Measurements from ENCODE around the gene PRSS2. TPM values are rescaled to one million over a fixed set of nuclear protein-coding genes. Genes with fewer than 3 reads are reported as not detected.

The PRSS2 gene
- total RNA-seq, 1 donor from 2014 or later, result not detected

GRCh38 chr7:142806022-142806356 is 35.2 kb downstream of the PRSS2 start:
- H3K36me3 Mint-ChIP-seq (ENCODE audit: low read depth), result peaks cover 50% of the 10 kb centered on the region
- intact Hi-C loops (cut with micrococcal nuclease), result loop anchor here (5.0 to 10.0 kb wide), 4 partner anchors 436 to 1251 kb away; partner anchors contain the start of genes AGK, SSBP1 and TCAF1
- H3K27ac Mint-ChIP-seq, result peak overlapping the region; percentile 99
- no peaks in the 10 kb centered on the region for H3K9me3 Mint-ChIP-seq
- H3K4me1 Mint-ChIP-seq, result peaks cover 89% of the 10 kb centered on the region
- DNase-seq, result no peak
- peak overlapping the region; percentile 100 for H3K4me3 Mint-ChIP-seq
- no peaks in the 10 kb centered on the region for H3K27me3 Mint-ChIP-seq

GRCh38 chr7:142806957-142807356 is 36.2 kb downstream of the PRSS2 start:
- no peaks in the 10 kb centered on the region for H3K27me3 Mint-ChIP-seq
- H3K4me3 Mint-ChIP-seq, result peak overlapping the region; percentile 73
- H3K27ac Mint-ChIP-seq, result peak overlapping the region; percentile 99
- H3K9me3 Mint-ChIP-seq, result no peaks in the 10 kb centered on the region
- intact Hi-C loops (cut with micrococcal nuclease), result loop anchor here (5.0 to 10.0 kb wide), 4 partner anchors 435 to 1252 kb away; partner anchors contain the start of genes AGK, SSBP1 and TCAF1
- DNase-seq, result peak; percentile 62
- peaks cover 92% of the 10 kb centered on the region for H3K4me1 Mint-ChIP-seq
- H3K36me3 Mint-ChIP-seq (ENCODE audit: low read depth), result peaks cover 41% of the 10 kb centered on the region

GRCh38 chr7:142807855-142808460 is 37.2 kb downstream of the PRSS2 start:
- intact Hi-C loops (cut with micrococcal nuclease), result loop anchor here (1.0 to 10.0 kb wide), 12 partner anchors 18 to 1253 kb away; partner anchors contain the start of genes AGK, CASP2, EPHB6 and SSBP1
- H3K36me3 Mint-ChIP-seq (ENCODE audit: low read depth), result peaks cover 31% of the 10 kb centered on the region
- no peaks in the 10 kb centered on the region for H3K27me3 Mint-ChIP-seq
- DNase-seq, result peak; percentile 87
- H3K9me3 Mint-ChIP-seq, result no peaks in the 10 kb centered on the region
- peak overlapping the region; percentile 73 for H3K4me3 Mint-ChIP-seq
- peaks cover 93% of the 10 kb centered on the region for H3K4me1 Mint-ChIP-seq
- H3K27ac Mint-ChIP-seq, result peak overlapping the region; percentile 99

GRCh38 chr7:142808461-142808801 is 37.7 kb downstream of the PRSS2 start:
- no peaks in the 10 kb centered on the region for H3K9me3 Mint-ChIP-seq
- DNase-seq, result no peak
- H3K4me1 Mint-ChIP-seq, result peaks cover 93% of the 10 kb centered on the region
- no peaks in the 10 kb centered on the region for H3K27me3 Mint-ChIP-seq
- peak overlapping the region; percentile 99 for H3K27ac Mint-ChIP-seq
- peaks cover 26% of the 10 kb centered on the region for H3K36me3 Mint-ChIP-seq (ENCODE audit: low read depth)
- intact Hi-C loops (cut with micrococcal nuclease), result loop anchor here (1.0 to 10.0 kb wide), 12 partner anchors 18 to 1254 kb away; partner anchors contain the start of genes AGK, CASP2, EPHB6 and SSBP1
- H3K4me3 Mint-ChIP-seq, result peak overlapping the region; percentile 73

GRCh38 chr7:142808802-142809583 is 38.2 kb downstream of the PRSS2 start:
- Mint-ChIP-seq H3K27ac (peak overlapping the region; percentile 99), H3K27me3 (no peaks in the 10 kb centered on the region), H3K36me3 (ENCODE audit: low read depth) (peaks cover 20% of the 10 kb centered on the region), H3K4me1 (peaks cover 91% of the 10 kb centered on the region), H3K4me3 (peak overlapping the region; percentile 73), H3K9me3 (no peaks in the 10 kb centered on the region)
- peak; percentile 98 for DNase-seq
- intact Hi-C loops (cut with micrococcal nuclease), result loop anchor here (1.0 to 10.0 kb wide), 17 partner anchors 10 to 1254 kb away; partner anchors contain the start of genes AGK, CASP2, EPHB6 and SSBP1

- intact Hi-C loops (cut with micrococcal nuclease), result loop anchor here (1.0 to 10.0 kb wide), 18 partner anchors 10 to 1255 kb away; partner anchors contain the start of genes AGK, CASP2, EPHB6 and SSBP1
- peak; percentile 75 for DNase-seq
- H3K9me3 Mint-ChIP-seq, result no peaks in the 10 kb centered on the region
- no peaks in the 10 kb centered on the region for H3K27me3 Mint-ChIP-seq
- peak overlapping the region; percentile 73 for H3K4me3 Mint-ChIP-seq
- peaks cover 14% of the 10 kb centered on the region for H3K36me3 Mint-ChIP-seq (ENCODE audit: low read depth)
- H3K4me1 Mint-ChIP-seq, result peaks cover 88% of the 10 kb centered on the region
- H3K27ac Mint-ChIP-seq, result peak overlapping the region; percentile 99
These were observed 38.9 kb downstream of the PRSS2 start for GRCh38 chr7:142809671-142810070.

GRCh38 chr7:142811154-142811737 is 40.5 kb downstream of the PRSS2 start:
- intact Hi-C loops (cut with micrococcal nuclease), result loop anchor here (1.0 to 5.0 kb wide), 5 partner anchors 142 to 508 kb away; no protein-coding TSS in a partner anchor
- peak overlapping the region; percentile 73 for H3K4me3 Mint-ChIP-seq
- peak overlapping the region; percentile 99 for H3K27ac Mint-ChIP-seq
- peak; percentile 86 for DNase-seq
- peaks cover 6% of the 10 kb centered on the region for H3K36me3 Mint-ChIP-seq (ENCODE audit: low read depth)
- peaks cover 2% of the 10 kb centered on the region for H3K27me3 Mint-ChIP-seq
- no peaks in the 10 kb centered on the region for H3K9me3 Mint-ChIP-seq
- H3K4me1 Mint-ChIP-seq, result peaks cover 75% of the 10 kb centered on the region

GRCh38 chr7:142812437-142813215 is 41.9 kb downstream of the PRSS2 start:
- H3K36me3 Mint-ChIP-seq (ENCODE audit: low read depth), result peaks cover 2% of the 10 kb centered on the region
- H3K4me1 Mint-ChIP-seq, result peaks cover 67% of the 10 kb centered on the region
- intact Hi-C loops (cut with micrococcal nuclease), result loop anchor here (2.0 to 5.0 kb wide), 2 partner anchors 190 to 365 kb away; no protein-coding TSS in a partner anchor
- H3K4me3 Mint-ChIP-seq, result peak overlapping the region; percentile 55
- peaks cover 5% of the 10 kb centered on the region for H3K27me3 Mint-ChIP-seq
- DNase-seq, result peak; percentile 74
- H3K9me3 Mint-ChIP-seq, result no peaks in the 10 kb centered on the region
- peak overlapping the region; percentile 59 for H3K27ac Mint-ChIP-seq

GRCh38 chr7:142813226-142813625 is 42.5 kb downstream of the PRSS2 start:
- intact Hi-C loops (cut with micrococcal nuclease), result loop anchor here (2.0 to 5.0 kb wide), 2 partner anchors 190 to 366 kb away; no protein-coding TSS in a partner anchor
- H3K4me3 Mint-ChIP-seq, result peak overlapping the region; percentile 55

GRCh38 chr7:142813699-142814098 is 42.9 kb downstream of the PRSS2 start:
- intact Hi-C loops (cut with micrococcal nuclease), result loop anchor here (2.0 to 5.0 kb wide), 2 partner anchors 189 to 366 kb away; no protein-coding TSS in a partner anchor
- no peak for DNase-seq
- Mint-ChIP-seq H3K27ac (no peak overlapping the region), H3K4me3 (peak overlapping the region; percentile 55), H3K27me3 (peaks cover 6% of the 10 kb centered on the region), H3K4me1 (peaks cover 62% of the 10 kb centered on the region), H3K36me3 (ENCODE audit: low read depth) (peaks cover 2% of the 10 kb centered on the region), H3K9me3 (no peaks in the 10 kb centered on the region)

More at GRCh38 chr7:142813226-142813625, 42.5 kb downstream of the PRSS2 start:
- H3K9me3 Mint-ChIP-seq, result no peaks in the 10 kb centered on the region
- H3K36me3 Mint-ChIP-seq (ENCODE audit: low read depth), result peaks cover 2% of the 10 kb centered on the region
- H3K4me1 Mint-ChIP-seq, result peaks cover 65% of the 10 kb centered on the region
- peak overlapping the region; percentile 34 for H3K27ac Mint-ChIP-seq
- H3K27me3 Mint-ChIP-seq, result peaks cover 6% of the 10 kb centered on the region
- DNase-seq, result peak; percentile 74

- Mint-ChIP-seq H3K4me3 (no peak overlapping the region), H3K9me3 (no peaks in the 10 kb centered on the region), H3K27ac (no peak overlapping the region), H3K27me3 (peaks cover 8% of the 10 kb centered on the region), H3K36me3 (ENCODE audit: low read depth) (no peaks in the 10 kb centered on the region), H3K4me1 (peaks cover 58% of the 10 kb centered on the region)
- no peak for DNase-seq
- intact Hi-C loops (cut with micrococcal nuclease), result loop anchor here (5.0 kb wide), 1 partner anchor 367 kb away; no protein-coding TSS in a partner anchor
These were observed 43.7 kb downstream of the PRSS2 start for GRCh38 chr7:142814451-142814850.

GRCh38 chr7:142815134-142815533 is 44.4 kb downstream of the PRSS2 start:
- intact Hi-C loops (cut with micrococcal nuclease), result no loop called here
- Mint-ChIP-seq H3K4me3 (no peak overlapping the region), H3K4me1 (peaks cover 52% of the 10 kb centered on the region), H3K9me3 (no peaks in the 10 kb centered on the region), H3K27ac (no peak overlapping the region), H3K27me3 (peaks cover 8% of the 10 kb centered on the region), H3K36me3 (ENCODE audit: low read depth) (no peaks in the 10 kb centered on the region)
- DNase-seq, result no peak

GRCh38 chr7:142817506-142817905 is 46.7 kb downstream of the PRSS2 start:
- Mint-ChIP-seq H3K27ac (no peak overlapping the region), H3K4me1 (peaks cover 31% of the 10 kb centered on the region), H3K9me3 (no peaks in the 10 kb centered on the region), H3K27me3 (peaks cover 25% of the 10 kb centered on the region), H3K4me3 (no peak overlapping the region), H3K36me3 (ENCODE audit: low read depth) (no peaks in the 10 kb centered on the region)
- intact Hi-C loops (cut with micrococcal nuclease), result no loop called here
- no peak for DNase-seq

Measured in activated CD4-positive, alpha-beta T cell treated with anti-CD3 and anti-CD28 coated beads, Interleukin-2, amount 10 ng/mL, durations not matched to agents 24 days and 14 days (primary cell).